22Rv1 (cell line): ENCODE measurements around the gene MVK.

ENCODE experiments used
- H3K27ac ChIP-seq: fragments of 450-650 bp; 2 replicates; pipeline ENCODE4 v1.5.1; 2017
- ZFX ChIP-seq: fragments of 450-650 bp; IDR thresholded peaks from 2 replicates; pipeline ENCODE4 v1.6.1; 2017; ENCODE audit warnings: antibody characterized with exemption, borderline replicate concordance
- TF ChIP-seq, protein P1 (sequence below): fragments of 450-650 bp; IDR thresholded peaks from 2 replicates; pipeline ENCODE4 v1.5.1; 2017; ENCODE audit warnings: mild to moderate bottlenecking

MVK gene

DNA sequence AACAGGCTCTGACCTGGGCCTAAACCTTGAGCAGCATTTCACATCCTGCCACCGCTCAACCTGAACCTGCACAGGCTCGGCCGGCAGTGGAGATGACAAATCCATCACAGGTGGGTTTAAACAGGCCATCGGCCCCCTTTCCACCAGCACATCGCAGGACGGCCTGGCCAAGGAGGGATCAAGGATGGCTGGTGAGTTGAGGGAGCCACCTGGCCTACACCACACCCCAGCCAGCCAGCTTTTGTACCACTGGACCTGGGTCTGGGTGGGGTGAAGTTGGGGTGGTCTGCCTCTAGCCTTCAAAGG is 14.4 kb upstream of the MVK start:
- no peak overlapping the region for H3K27ac ChIP-seq
- no peak for TF ChIP-seq ZFX
- TF ChIP-seq, protein P1, sequence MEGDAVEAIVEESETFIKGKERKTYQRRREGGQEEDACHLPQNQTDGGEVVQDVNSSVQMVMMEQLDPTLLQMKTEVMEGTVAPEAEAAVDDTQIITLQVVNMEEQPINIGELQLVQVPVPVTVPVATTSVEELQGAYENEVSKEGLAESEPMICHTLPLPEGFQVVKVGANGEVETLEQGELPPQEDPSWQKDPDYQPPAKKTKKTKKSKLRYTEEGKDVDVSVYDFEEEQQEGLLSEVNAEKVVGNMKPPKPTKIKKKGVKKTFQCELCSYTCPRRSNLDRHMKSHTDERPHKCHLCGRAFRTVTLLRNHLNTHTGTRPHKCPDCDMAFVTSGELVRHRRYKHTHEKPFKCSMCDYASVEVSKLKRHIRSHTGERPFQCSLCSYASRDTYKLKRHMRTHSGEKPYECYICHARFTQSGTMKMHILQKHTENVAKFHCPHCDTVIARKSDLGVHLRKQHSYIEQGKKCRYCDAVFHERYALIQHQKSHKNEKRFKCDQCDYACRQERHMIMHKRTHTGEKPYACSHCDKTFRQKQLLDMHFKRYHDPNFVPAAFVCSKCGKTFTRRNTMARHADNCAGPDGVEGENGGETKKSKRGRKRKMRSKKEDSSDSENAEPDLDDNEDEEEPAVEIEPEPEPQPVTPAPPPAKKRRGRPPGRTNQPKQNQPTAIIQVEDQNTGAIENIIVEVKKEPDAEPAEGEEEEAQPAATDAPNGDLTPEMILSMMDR = no peak

DNA sequence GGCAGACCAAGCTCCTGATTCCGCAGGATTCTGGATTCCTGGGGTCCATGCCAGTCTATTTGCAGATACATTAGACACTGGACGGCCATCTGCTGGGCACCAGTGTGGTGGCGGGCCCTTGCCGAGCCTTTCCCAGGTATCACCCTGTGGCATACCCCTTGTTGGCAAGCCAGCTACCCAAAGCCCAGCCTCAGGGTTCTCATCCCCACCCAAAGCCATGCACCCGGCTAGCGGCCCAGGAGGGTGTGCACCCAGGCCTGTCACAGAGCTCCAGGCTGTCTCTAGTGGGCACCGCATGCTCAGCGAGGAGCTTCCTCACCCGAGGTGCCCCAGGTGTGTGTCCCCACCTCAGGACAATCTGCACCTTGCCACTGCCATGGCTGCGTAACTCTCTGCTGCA is 14.0 kb upstream of the MVK start:
- H3K27ac ChIP-seq = no peak overlapping the region
- no peak for TF ChIP-seq ZFX
- TF ChIP-seq, protein P1 = no peak

DNA sequence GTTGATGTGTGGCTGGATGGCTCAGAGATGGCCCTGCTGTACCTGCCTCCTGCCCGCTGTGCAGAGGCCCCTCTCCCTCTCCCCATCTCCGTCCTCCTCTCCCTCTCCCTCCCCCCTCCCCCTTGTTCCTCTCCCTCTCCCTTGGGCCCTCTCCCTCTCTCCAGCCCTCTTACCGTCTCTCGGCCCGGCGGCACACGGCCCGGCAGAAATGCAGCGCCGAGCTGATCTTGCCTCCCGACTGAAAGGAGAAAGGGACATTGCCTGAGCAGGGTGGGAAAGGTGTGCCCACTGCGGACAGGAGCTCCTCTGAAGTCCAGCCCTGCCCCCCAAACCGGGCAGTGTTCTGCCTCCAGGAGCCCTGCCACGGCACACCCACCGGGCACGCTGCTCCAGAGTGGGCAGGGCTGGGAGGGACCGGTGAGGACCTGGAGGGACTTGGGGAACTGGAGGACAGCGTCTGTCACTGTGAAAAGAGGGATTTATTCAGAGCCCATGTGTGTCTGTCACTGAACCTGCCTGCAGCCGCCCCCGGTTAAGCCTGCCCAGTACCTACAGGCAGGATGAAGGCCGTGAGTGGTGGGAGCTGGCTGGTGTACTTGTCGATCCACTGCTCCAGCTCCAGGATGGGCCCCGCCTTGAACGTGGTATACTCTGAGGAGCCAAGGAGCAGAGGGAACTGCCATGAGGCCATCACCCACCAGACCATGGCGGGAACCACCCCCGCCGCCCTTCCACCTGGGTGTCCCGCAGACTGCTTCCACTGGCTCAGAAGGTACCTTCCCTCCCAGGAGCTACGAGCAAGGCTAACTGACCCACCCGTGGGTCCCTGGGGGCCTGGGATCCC is 12.5 kb upstream of the MVK start:
- no peak for TF ChIP-seq ZFX
- TF ChIP-seq, protein P1 = no peak
- H3K27ac ChIP-seq = peak overlapping the region; percentile 31; the same call in 1 of the 2 replicates

DNA sequence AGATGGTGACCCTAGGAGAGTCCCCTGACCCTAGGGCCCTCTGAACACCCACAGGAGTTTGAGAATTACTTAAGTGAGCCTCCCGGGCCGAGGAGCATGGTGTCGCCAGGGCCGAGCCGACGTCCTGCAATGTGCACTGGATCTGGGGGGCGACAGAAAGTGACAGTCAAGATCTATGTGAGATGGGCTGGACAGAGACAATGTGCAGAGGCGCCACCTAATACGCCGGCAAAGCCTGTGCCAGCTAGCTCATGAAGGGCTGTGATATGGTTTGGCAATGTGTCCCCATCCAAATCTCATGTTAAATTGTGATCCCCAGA is 11.9 kb upstream of the MVK start:
- H3K27ac ChIP-seq = peak overlapping the region; percentile 31; the same call in 1 of the 2 replicates
- TF ChIP-seq, protein P1 = no peak
- TF ChIP-seq ZFX = no peak

DNA sequence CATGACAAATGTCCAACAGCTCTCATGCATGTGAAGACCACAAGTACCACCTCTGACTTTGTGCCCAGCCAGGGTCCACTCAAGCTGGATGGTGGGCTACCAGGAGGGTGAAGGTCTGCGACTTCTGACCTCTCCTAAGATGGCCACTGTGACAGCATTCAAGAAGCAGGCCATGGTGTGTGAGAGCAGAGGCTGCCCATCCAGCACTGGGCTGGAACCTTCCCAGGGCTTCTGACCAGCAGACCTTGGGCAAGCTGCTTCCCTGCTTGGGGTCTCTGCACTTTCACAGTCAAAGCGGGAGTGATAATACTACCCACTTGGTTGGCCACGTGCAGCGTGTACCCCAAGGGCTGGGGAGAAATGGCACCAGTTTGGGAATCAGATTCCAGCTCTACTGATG is 10.7 kb upstream of the MVK start:
- TF ChIP-seq ZFX = no peak
- TF ChIP-seq, protein P1 = no peak

DNA sequence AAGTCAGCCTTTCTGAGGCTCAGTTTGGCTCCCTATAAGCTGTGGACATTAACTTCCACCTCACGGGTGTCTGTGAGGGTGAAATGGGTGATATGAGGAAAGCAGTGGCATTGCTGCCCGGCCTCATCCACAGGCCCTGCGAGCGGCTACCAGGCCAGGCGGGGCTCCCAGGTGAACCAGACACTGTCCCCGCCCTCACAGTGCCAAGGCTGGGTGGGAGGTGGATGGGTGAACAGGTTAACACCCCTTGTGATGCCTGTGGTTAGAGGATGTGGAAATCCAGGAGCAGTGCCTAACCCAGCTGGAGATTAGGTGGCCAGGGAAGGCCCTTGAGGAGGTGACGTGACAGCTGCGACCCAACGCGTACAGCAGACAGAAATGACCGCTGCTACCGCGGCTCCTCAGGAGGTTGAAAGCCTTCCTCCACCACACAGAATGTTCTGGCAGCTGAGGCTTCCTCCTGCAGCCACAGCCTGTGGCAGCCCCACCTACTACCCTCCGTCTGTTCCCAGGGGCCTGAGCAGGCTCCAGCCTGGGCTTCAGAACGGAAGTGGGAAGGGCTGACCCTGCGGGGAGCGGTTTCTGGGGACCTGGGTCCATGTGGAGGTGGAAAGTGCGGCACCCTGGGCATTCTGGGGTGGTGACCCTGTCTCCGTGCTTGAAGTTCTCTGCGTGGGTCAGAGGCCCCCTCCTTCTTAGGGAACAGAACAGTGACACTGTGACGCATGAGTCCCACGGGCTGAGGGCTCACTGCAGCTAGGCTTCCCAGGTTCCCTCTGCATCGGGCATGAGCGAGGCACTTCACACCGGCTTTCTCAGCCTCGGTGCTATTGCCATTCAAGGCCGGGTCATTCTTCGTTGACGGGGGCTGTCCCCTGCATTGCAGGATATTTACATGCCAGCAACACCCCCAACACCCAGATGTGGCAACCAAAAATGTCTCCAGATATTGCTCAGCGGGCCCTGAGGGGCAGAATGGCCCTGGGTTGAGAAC is 10.0 kb upstream of the MVK start:
- H3K27ac ChIP-seq = no peak overlapping the region
- TF ChIP-seq, protein P1 = no peak
- TF ChIP-seq ZFX = no peak

More for the DNA sequence above, 10.7 kb upstream of the MVK start:
- peak overlapping the region; percentile 31; the same call in 1 of the 2 replicates for H3K27ac ChIP-seq

DNA sequence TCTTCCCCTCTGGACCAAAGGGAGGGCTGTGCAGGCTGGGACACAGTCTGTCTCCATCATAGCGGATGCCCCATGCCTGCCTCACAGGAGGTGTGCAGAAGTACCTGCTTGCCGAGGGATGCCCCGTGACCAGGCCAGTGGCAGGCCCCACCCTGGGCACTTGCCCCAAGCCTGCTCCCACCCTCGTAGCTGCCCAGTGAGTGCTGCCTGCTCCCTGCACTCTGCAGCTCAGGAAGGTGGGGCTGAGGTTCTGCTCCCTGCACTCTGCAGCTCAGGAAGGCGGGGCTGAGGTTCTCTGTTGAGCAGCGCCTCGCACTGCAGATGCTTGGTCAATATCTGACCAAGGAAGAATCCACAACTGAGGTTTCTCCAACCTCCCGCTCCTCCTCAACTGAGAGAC is 7.2 kb upstream of the MVK start:
- TF ChIP-seq, protein P1 = no peak
- no peak for TF ChIP-seq ZFX
- peak overlapping the region; percentile 85 for H3K27ac ChIP-seq
